Peyer's patch (tissue), 4 donors: ENCODE results near the gene ERC2.

ENCODE experiments used
- POLR2A ChIP-seq, 2 donors: fragments of 450-650 bp; IDR thresholded peaks; one replicate each; pipeline ENCODE4 v1.5.1; 2017; ENCODE audit warnings: antibody characterized with exemption in 2 of 2, mild to moderate bottlenecking in 2 of 2, moderate library complexity in 2 of 2
- TF ChIP-seq, protein P1 (sequence below), 6 experiments: fragments of 450-650 bp in 4 of 6; fragments of 200-600 bp in 2 of 6; sonication (generic) in 1 of 6; IDR thresholded peaks; one replicate each; pipeline ENCODE4 v1.5.1; 2017 to 2019; ENCODE audit warnings: antibody characterized with exemption in 6 of 6, mild to moderate bottlenecking in 3 of 6, moderate library complexity in 1 of 6

DNA sequence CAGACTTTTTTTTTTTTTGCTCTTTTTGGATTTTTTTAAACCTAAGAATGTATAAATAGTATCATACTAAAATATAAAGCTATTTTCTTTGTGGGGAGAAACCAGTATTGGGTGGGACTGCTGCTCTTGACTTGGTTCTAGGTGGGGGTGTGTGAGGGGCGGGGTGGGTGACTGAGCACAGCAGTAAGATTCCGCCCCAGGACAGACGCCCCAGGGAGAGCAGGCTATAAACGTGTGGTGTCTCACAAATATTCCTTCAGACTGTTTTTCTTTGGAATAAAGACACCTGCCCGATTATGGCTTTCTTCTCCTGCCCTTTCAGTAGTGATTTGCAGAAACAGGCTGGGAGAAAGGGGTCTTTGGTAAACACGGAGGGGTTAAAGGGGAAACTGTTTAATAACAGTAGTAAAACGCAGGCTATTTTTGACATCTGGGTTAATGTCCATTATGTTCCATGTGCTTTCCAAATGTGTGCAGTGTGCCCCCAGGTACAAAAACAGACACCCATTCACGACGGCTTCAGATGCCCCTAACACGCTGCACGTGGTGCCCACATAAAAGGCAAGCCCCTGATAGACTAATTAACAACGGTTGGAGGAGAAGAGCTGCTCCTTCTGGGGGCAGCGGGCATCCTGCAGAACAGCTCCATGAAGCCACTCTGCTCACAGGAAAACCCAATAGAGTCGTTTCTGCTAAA is 952.6 kb downstream of the ERC2 start:
- TF ChIP-seq, protein P1, sequence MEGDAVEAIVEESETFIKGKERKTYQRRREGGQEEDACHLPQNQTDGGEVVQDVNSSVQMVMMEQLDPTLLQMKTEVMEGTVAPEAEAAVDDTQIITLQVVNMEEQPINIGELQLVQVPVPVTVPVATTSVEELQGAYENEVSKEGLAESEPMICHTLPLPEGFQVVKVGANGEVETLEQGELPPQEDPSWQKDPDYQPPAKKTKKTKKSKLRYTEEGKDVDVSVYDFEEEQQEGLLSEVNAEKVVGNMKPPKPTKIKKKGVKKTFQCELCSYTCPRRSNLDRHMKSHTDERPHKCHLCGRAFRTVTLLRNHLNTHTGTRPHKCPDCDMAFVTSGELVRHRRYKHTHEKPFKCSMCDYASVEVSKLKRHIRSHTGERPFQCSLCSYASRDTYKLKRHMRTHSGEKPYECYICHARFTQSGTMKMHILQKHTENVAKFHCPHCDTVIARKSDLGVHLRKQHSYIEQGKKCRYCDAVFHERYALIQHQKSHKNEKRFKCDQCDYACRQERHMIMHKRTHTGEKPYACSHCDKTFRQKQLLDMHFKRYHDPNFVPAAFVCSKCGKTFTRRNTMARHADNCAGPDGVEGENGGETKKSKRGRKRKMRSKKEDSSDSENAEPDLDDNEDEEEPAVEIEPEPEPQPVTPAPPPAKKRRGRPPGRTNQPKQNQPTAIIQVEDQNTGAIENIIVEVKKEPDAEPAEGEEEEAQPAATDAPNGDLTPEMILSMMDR (IDR thresholded peaks at IDR 0.05), result no peak
- TF ChIP-seq POLR2A (IDR thresholded peaks at IDR 0.05), result no peak
